Astrocyte (in vitro differentiated cells and primary cell): ENCODE results near the gene SCGB3A2.

Experiments used
- EZH2 ChIP-seq: IDR thresholded peaks from 2 replicates; pipeline ENCODE4 v1.6.1; 2012; ENCODE audit warnings: mild to moderate bottlenecking, low read length, inconsistent platforms; ENCODE audit not compliant: insufficient read depth
- TF ChIP-seq, protein P1 (sequence below): IDR thresholded peaks from 2 replicates; pipeline ENCODE4 v1.5.1; 2011; ENCODE audit warnings: low read depth, mild to moderate bottlenecking, inconsistent platforms, low read length, moderate library complexity; ENCODE audit not compliant: insufficient read depth

DNA sequence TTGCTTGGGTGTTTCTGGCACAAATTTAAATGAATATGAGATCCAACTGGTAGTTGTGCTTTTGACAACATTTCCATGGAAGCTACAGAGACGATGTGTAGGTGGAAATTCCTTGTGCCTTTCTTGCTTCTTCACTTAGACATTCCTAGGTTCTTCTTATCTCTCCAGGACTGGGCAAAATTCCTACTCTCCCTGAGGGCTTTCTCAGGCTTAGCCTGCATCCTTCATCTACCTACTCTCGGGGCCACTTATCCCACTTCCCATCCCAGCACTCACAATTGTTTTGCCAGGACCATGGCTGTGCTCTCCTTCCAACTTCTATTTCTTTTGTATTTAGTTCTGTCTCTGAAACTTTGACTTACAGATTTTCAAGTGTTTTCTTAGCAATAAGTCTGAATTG is 29.3 kb upstream of the SCGB3A2 start:
- TF ChIP-seq, protein P1, sequence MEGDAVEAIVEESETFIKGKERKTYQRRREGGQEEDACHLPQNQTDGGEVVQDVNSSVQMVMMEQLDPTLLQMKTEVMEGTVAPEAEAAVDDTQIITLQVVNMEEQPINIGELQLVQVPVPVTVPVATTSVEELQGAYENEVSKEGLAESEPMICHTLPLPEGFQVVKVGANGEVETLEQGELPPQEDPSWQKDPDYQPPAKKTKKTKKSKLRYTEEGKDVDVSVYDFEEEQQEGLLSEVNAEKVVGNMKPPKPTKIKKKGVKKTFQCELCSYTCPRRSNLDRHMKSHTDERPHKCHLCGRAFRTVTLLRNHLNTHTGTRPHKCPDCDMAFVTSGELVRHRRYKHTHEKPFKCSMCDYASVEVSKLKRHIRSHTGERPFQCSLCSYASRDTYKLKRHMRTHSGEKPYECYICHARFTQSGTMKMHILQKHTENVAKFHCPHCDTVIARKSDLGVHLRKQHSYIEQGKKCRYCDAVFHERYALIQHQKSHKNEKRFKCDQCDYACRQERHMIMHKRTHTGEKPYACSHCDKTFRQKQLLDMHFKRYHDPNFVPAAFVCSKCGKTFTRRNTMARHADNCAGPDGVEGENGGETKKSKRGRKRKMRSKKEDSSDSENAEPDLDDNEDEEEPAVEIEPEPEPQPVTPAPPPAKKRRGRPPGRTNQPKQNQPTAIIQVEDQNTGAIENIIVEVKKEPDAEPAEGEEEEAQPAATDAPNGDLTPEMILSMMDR, result no peak
- TF ChIP-seq EZH2, result no peak
